Lung (tissue), 12 donors: Measurements from ENCODE around the gene LIMCH1. TPM values are rescaled to one million over a fixed set of nuclear protein-coding genes. Genes with fewer than 3 reads are reported as not detected.

ENCODE experiments used
- ATAC-seq: fragments of 200-7000 bp; cut with Tn5 transposase; one replicate; pipeline ENCODE4 v1.9.1; 2020; ENCODE audit warnings: moderate number of reproducible peaks; ENCODE audit not compliant: insufficient read depth, low FRiP score
- DNase-seq, 3 donors: peaks; one replicate each; pipeline ENCODE4 v3.0.0-alpha.2; 2013 to 2017
- H3K27ac ChIP-seq, 2 donors: one replicate each; pipeline ENCODE4 v1.5.1; 2013; ENCODE audit warnings: mild to moderate bottlenecking in 2 of 2, moderate library complexity in 2 of 2, control low read depth in 1 of 2, inconsistent platforms in 1 of 2, low read depth in 1 of 2, low read length in 1 of 2
- H3K27me3 ChIP-seq, 3 donors: one replicate each; pipeline ENCODE4 v1.5.1; 2013; ENCODE audit warnings: low read length in 2 of 3; ENCODE audit not compliant: control insufficient read depth in 3 of 3, insufficient read depth in 3 of 3
- H3K36me3 ChIP-seq, 4 donors: one replicate each; pipeline ENCODE4 v1.5.1; 2013; ENCODE audit warnings: low read length in 4 of 4, mild to moderate bottlenecking in 1 of 4, moderate library complexity in 1 of 4; ENCODE audit not compliant: control insufficient read depth in 4 of 4, insufficient read depth in 4 of 4
- H3K4me1 ChIP-seq, 5 donors: one replicate each; pipeline ENCODE4 v1.5.1; 2013; ENCODE audit warnings: low read length in 5 of 5, mild to moderate bottlenecking in 2 of 5, moderate library complexity in 1 of 5; ENCODE audit not compliant: control insufficient read depth in 5 of 5, insufficient read depth in 5 of 5
- H3K4me3 ChIP-seq: one replicate; pipeline ENCODE4 v1.5.1; 2013; ENCODE audit warnings: mild to moderate bottlenecking, control low read depth, moderate library complexity
- H3K9ac ChIP-seq, 2 donors: one replicate each; pipeline ENCODE4 v1.5.1; 2013; ENCODE audit warnings: low read length in 2 of 2, control low read depth in 1 of 2; ENCODE audit not compliant: insufficient read depth in 1 of 2
- H3K9me3 ChIP-seq, 4 donors: one replicate each; pipeline ENCODE4 v1.5.1; 2013; ENCODE audit warnings: low read length in 3 of 4, mild to moderate bottlenecking in 1 of 4, moderate library complexity in 1 of 4; ENCODE audit not compliant: control insufficient read depth in 4 of 4, insufficient read depth in 3 of 4
- WGBS, 2 donors: extraction: QIAGEN DNeasy Blood & Tissue Kit; methylation state at CpG; one replicate each; pipeline ENCODE4 v1.1.7; 2013; 5-methylcytosine and 5-hydroxymethylcytosine counted together
- polyA plus RNA-seq, 2 donors: library from polyadenylated mRNA; stranded (reverse); fragments of 200-250 nt; gene quantifications; one replicate each; pipeline ENCODE4 v1.2.1, GENCODE V29; 2013
- total RNA-seq, 2 donors: library from RNA; depleted of rRNA in 1 of 2; stranded (reverse); fragments of >200 nt in 1 of 2; gene quantifications; one replicate each; pipeline ENCODE4 v1.2.1, GENCODE V29; 2014 to 2021
- TF ChIP-seq, protein P1 (sequence below): IDR thresholded peaks from 2 replicates; pipeline ENCODE4 v1.5.1; 2012; ENCODE audit warnings: mild to moderate bottlenecking; ENCODE audit errors: control extremely low read depth, extremely low read depth
- donor health status: control.
- donor health status: control.
- donor health status: Bipolar disorder and iron deficiency.
- donor health status: healthy.
- donor health status: DM: yes; HTN: yes; CAD: no.

LIMCH1 gene
- total and polyA plus RNA-seq, 4 donors, result 43.4 to 299 (median 128) TPM

DNA sequence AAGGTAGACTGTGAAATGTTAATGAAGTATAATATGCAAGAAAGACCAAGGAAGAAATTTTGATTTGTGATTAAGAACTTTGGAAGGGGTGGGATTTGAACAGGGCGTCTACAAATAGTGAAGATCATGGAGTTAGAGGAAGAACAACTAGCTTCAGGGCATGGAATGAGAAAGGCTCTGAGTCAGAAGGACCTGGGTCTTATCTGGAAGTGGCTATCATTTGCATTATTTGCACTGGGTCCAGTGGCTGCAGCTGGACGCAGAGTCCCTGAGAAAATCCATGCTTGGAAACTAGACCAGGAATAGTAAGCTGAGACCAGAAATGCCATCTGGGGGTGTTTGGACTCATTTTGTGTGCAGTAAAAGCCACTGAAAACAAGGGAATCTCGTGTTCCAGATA, 4.3 kb upstream of the LIMCH1 start:
- no peak overlapping the region for H3K27ac ChIP-seq
- H3K36me3 ChIP-seq, result peaks cover 0 to 2% (median 0%) of the 10 kb centered on the region in 4 donors
- ATAC-seq (no peak), DNase-seq (no peak)
- WGBS, 2 donors, result 83 to 93% methylated on average over 3 of the region's 3 CpGs
- no peaks in the 10 kb centered on the region for H3K9me3 ChIP-seq
- no peak overlapping the region for H3K9ac ChIP-seq
- H3K4me1 ChIP-seq, result peaks cover 4 to 63% (median 30%) of the 10 kb centered on the region in 5 donors
- no peaks in the 10 kb centered on the region for H3K27me3 ChIP-seq
- no peak overlapping the region for H3K4me3 ChIP-seq
- TF ChIP-seq, protein P1, sequence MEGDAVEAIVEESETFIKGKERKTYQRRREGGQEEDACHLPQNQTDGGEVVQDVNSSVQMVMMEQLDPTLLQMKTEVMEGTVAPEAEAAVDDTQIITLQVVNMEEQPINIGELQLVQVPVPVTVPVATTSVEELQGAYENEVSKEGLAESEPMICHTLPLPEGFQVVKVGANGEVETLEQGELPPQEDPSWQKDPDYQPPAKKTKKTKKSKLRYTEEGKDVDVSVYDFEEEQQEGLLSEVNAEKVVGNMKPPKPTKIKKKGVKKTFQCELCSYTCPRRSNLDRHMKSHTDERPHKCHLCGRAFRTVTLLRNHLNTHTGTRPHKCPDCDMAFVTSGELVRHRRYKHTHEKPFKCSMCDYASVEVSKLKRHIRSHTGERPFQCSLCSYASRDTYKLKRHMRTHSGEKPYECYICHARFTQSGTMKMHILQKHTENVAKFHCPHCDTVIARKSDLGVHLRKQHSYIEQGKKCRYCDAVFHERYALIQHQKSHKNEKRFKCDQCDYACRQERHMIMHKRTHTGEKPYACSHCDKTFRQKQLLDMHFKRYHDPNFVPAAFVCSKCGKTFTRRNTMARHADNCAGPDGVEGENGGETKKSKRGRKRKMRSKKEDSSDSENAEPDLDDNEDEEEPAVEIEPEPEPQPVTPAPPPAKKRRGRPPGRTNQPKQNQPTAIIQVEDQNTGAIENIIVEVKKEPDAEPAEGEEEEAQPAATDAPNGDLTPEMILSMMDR, result no peak

DNA sequence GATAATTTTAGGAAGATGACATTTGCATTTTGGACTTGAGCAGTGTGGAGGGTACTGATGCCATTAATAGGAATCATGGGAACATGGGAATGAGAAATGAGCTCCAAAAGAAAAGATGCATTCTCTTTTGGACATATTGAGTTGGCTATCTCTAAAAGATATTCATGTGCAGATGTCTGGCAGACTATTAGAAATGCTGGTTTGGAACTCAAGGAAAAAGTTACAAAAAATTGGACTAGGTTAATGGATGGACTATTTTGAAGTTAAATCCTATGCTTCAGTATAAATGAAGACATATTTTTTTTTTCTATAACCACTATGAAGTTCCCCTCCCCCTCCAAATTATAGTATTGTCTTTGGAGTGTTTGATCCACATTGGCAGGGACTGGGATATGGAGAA, 3.6 kb upstream of the LIMCH1 start:
- Histone ChIP-seq H3K9me3 (no peaks in the 10 kb centered on the region), H3K27me3 (no peaks in the 10 kb centered on the region), H3K4me1 (peaks cover 4 to 64% (median 25%) of the 10 kb centered on the region in 5 donors), H3K27ac (no peak overlapping the region), H3K36me3 (peaks cover 0 to 2% (median 0%) of the 10 kb centered on the region in 4 donors), H3K4me3 (no peak overlapping the region), H3K9ac (no peak overlapping the region)
- ATAC-seq (no peak), DNase-seq (no peak)
- TF ChIP-seq, protein P1, result no peak

DNA sequence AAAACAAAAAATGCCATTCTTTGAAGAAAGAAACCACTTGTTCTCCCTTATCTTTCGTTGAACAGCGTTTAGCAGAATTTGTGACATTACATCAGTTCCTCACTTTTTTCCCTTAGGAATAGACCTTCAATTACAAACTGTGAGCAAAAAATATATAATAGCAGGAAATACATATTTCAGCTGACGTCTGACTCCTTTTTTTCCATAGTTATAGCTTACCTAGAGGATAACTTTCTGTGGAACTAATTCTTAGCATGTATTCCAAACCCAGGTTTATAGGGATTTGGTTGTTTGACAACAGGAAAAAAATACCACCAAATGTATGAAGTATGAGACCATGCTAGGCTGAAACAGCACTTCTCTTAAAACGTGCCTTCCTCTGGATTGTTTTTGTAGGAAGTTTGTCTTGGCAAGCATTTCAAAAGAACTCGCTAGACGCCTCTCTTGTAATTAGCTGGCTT, 2.0 kb upstream of the LIMCH1 start:
- H3K36me3 ChIP-seq, result peaks cover 0 to 2% (median 0%) of the 10 kb centered on the region in 4 donors
- H3K4me1 ChIP-seq, result peaks cover 4 to 64% (median 23%) of the 10 kb centered on the region in 5 donors
- WGBS, 2 donors, result 10 to 12% methylated on average over 6 of the region's 6 CpGs
- peak overlapping the region in 1 of 2 donors; percentile 42 for H3K9ac ChIP-seq
- H3K27ac ChIP-seq, result no peak overlapping the region
- no peaks in the 10 kb centered on the region for H3K9me3 ChIP-seq
- TF ChIP-seq, protein P1, result no peak
- H3K27me3 ChIP-seq, result no peaks in the 10 kb centered on the region
- H3K4me3 ChIP-seq, result no peak overlapping the region
- ATAC-seq, result no peak
- peak in 2 of 3 donors; percentile 64 to 80 for DNase-seq
